Measurements from ENCODE around the gene ZNF83.
"Not testable (repeated sequence)": the region's sequence is repeated elsewhere in the genome, so short reads cannot be mapped to it uniquely, and the experiment has no call there.

ZNF83 gene

GRCh38 chr19:52584736-52585440, 53.3 kb downstream of the ZNF83 start:
- no peak for TF ChIP-seq CTCF (IDR thresholded peaks at IDR 0.05; ENCODE audit: extremely low read depth, insufficient read depth, missing control alignments)
- in situ Hi-C loops (cut with MboI; ENCODE audit: low pct_unique_long_range_greater_than_20kb, low sequenced_read_pairs, unreplicated experiment) = no loop called here
- DNase-seq (ENCODE audit: low spot score) = no peak

- in situ Hi-C loops (cut with MboI; ENCODE audit: low pct_unique_long_range_greater_than_20kb, low sequenced_read_pairs, unreplicated experiment) = no loop called here
- no peak for TF ChIP-seq CTCF (IDR thresholded peaks at IDR 0.05; ENCODE audit: extremely low read depth, insufficient read depth, missing control alignments)
- peak; percentile 89 for DNase-seq (ENCODE audit: low spot score)
Measured at GRCh38 chr19:52570000-52570861, 67.9 kb downstream of the ZNF83 start, which contains the start of gene ZNF701. ZNF701 (plus strand) TSS chr19:52570287; CDS start chr19:52574148, 3,861 bp downstream.

- DNase-seq (ENCODE audit: low spot score); in situ Hi-C loops (cut with MboI; ENCODE audit: low pct_unique_long_range_greater_than_20kb, low sequenced_read_pairs, unreplicated experiment): not testable (repeated sequence)
Measured at GRCh38 chr19:52569638-52569999, 68.5 kb downstream of the ZNF83 start.

- in situ Hi-C loops (cut with MboI; ENCODE audit: low pct_unique_long_range_greater_than_20kb, low sequenced_read_pairs, unreplicated experiment) = no loop called here
- no peak for TF ChIP-seq CTCF (IDR thresholded peaks at IDR 0.05; ENCODE audit: extremely low read depth, insufficient read depth, missing control alignments)
- no peak for DNase-seq (ENCODE audit: low spot score)
Measured at GRCh38 chr19:52567921-52568320, 70.2 kb downstream of the ZNF83 start.

- in situ Hi-C loops (cut with MboI; ENCODE audit: low pct_unique_long_range_greater_than_20kb, low sequenced_read_pairs, unreplicated experiment) = no loop called here
- no peak for TF ChIP-seq CTCF (IDR thresholded peaks at IDR 0.05; ENCODE audit: extremely low read depth, insufficient read depth, missing control alignments)
- DNase-seq (ENCODE audit: low spot score) = no peak
Measured at GRCh38 chr19:52566588-52566987, 71.6 kb downstream of the ZNF83 start.

- TF ChIP-seq CTCF (IDR thresholded peaks at IDR 0.05; ENCODE audit: extremely low read depth, insufficient read depth, missing control alignments) = no peak
- in situ Hi-C loops (cut with MboI; ENCODE audit: low pct_unique_long_range_greater_than_20kb, low sequenced_read_pairs, unreplicated experiment) = no loop called here
- no peak for DNase-seq (ENCODE audit: low spot score)
Measured at GRCh38 chr19:52566121-52566520, 72.0 kb downstream of the ZNF83 start.

All from GM13977 (cell line).